Epithelial cell of proximal tubule (primary cell): ENCODE measurements around the gene UNC13B. TPM values are rescaled to one million over a fixed set of nuclear protein-coding genes. Genes with fewer than 3 reads are reported as not detected.
"Not testable (repeated sequence)": the region's sequence is repeated elsewhere in the genome, so short reads cannot be mapped to it uniquely, and the experiment has no call there.

ENCODE experiments used
- DNase-seq: peaks from one replicate; pipeline ENCODE4 v3.0.0-alpha.2; 2011; ENCODE audit warnings: low read depth
- H3K4me3 ChIP-seq: 2 replicates; pipeline ENCODE4 v1.5.1; 2011; ENCODE audit warnings: low read depth, mild to moderate bottlenecking, low read length
- total RNA-seq: library from RNA; depleted of rRNA; stranded (reverse); fragments of >200 nt; gene quantifications from 2 replicates; pipeline ENCODE4 v1.2.3, GENCODE V29; 2015
- TF ChIP-seq, protein P1 (sequence below): conservative IDR thresholded peaks from 2 replicates; pipeline ENCODE4 v1.5.1; 2012; ENCODE audit warnings: low read depth, mild to moderate bottlenecking, low read length

UNC13B gene
- total RNA-seq, 1 donor from 2014 or later = 19.6 TPM

DNA sequence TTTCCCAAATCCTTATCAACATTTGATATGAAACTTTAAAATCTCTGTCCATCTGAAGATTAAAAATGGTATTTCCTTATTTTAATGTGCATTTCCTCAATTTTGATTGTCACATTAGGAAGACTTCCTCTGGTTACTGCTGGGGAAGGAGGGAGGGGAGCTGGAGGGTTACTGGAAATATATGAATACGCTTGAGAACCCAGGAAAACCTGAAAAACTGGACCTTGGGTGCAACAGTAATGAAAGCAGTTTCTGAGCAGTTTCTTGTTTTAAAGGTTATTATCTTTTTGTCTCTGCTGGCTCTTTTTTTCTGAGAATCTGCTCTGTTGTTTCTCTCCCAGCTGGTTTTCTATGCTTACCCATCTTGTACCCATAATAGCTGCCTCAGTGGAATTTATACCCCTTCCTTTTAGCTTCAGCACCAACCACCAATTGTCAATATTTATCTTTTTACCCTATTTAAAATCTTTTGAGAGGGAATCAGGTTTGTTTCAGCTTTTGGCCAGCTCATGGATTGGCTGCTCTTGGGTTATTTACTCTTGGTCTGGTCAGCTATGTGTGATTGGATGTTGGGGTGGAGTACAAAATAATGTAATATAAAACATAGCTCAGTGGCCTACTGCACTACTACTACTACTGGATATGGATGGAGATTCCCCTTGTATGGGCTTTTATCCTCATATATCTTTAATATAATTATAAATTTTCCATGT is 67.4 kb downstream of the UNC13B start:
- H3K4me3 ChIP-seq = no peak overlapping the region
- DNase-seq = no peak
- TF ChIP-seq, protein P1, sequence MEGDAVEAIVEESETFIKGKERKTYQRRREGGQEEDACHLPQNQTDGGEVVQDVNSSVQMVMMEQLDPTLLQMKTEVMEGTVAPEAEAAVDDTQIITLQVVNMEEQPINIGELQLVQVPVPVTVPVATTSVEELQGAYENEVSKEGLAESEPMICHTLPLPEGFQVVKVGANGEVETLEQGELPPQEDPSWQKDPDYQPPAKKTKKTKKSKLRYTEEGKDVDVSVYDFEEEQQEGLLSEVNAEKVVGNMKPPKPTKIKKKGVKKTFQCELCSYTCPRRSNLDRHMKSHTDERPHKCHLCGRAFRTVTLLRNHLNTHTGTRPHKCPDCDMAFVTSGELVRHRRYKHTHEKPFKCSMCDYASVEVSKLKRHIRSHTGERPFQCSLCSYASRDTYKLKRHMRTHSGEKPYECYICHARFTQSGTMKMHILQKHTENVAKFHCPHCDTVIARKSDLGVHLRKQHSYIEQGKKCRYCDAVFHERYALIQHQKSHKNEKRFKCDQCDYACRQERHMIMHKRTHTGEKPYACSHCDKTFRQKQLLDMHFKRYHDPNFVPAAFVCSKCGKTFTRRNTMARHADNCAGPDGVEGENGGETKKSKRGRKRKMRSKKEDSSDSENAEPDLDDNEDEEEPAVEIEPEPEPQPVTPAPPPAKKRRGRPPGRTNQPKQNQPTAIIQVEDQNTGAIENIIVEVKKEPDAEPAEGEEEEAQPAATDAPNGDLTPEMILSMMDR = no peak

DNA sequence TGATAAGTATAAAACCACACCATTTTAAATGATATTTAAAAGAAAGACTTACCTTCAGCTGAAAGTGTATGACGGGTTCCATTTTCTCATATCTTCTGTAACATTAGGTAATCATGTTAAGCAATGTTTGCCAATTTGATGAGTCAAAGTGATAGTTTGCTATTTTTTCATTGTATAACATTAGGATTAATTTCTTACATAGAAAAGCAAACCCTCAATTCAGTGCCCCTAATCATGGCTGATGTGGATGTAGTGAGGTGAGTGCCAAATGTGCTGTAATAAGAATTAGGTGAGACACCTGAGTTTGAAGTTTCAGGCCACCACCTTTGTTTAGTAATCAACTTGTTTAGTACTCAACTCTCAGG is 68.0 kb downstream of the UNC13B start:
- TF ChIP-seq, protein P1 = no peak
- DNase-seq = no peak
- no peak overlapping the region for H3K4me3 ChIP-seq

DNA sequence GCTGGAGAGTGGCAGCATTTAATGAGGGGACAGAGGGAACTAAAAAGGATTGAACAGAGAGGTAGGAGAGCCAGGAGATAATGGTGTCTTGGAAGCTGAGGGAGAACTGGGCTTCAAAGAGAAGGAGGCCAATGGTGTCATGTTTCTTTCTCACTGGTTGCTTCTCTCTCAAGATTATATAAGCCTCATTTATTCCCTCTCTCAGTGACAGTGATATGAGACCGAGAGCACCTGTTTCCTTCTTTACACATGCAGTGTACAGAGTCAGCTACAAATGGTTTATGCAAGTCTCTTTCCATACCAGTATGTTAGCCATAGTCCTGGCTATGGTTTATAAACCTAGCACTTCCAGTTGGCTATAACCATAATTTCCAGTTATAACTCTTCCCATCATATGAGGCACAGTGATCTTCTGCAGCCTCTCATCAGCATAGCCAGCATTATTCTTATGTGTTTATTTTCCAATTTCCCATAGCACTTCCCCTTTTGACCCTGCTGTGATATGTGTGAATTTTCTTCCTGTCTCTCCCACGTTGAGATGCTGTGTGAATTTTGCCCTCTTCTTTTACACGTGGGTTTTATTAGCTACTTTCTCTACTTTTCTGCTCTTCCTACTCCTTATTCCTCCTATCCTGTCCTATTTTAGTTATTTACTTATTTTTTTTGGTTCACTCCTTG is 71.2 kb downstream of the UNC13B start:
- TF ChIP-seq, protein P1 = no peak
- DNase-seq = no peak
- H3K4me3 ChIP-seq = no peak overlapping the region

DNA sequence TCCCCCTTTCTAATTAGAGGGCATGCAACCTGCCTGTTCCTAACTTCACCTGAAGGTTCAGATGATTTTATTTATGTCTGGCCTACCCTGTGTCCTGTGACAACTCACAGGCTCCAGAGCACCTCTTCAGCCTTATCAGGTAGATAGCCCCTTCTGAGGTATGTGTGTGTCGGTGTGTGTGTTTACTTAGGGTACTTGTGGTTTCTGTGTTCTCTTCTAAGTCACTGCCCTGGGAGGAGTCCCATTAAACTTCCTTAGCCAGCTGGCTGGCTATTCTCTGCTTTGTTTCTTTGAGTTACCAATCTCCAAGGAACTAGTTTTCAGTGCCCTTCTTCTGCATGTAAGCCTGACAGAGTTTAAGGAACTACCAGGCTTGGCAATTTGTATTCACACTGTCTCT is 74.9 kb downstream of the UNC13B start:
- no peak for DNase-seq
- no peak overlapping the region for H3K4me3 ChIP-seq
- TF ChIP-seq, protein P1 = no peak

DNA sequence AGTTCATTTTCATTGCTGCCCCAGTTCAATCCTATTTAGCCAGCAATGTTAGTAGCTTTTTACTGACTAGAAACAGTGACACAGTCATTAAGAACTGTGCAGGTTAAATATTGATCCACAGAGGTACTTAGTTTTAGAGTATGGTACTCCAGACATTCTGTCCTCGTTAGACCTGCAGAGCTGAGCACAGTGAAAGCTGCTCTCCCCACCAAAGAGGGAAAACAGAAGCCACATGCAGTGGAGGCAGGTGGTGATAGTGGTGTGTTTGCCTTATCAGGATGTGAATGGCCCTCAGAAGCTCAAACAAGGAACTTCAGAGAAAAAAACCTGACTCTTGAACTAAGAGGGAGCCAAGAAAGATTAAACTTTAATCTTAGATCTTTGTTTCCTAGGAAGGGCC is 75.5 kb downstream of the UNC13B start:
- no peak overlapping the region for H3K4me3 ChIP-seq
- TF ChIP-seq, protein P1 = no peak
- no peak for DNase-seq

DNA sequence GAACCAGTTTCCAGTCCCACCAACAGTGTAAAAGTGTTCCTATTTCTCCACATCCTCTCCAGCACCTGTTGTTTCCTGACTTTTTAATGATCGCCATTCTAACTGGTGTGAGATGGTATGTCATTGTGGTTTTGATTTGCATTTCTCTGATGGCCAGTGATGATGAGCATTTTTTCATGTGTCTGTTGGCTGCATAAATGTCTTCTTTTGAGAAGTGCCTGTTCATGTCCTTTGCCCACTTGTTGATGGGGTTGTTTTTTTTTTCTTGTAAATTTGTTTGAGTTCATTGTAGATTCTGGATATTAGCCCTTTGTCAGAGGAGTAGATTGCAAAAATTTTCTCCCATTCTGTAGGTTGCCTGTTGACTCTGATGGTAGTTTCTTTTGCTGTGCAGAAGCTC is 84.1 kb downstream of the UNC13B start:
- DNase-seq = not testable (repeated sequence)

DNA sequence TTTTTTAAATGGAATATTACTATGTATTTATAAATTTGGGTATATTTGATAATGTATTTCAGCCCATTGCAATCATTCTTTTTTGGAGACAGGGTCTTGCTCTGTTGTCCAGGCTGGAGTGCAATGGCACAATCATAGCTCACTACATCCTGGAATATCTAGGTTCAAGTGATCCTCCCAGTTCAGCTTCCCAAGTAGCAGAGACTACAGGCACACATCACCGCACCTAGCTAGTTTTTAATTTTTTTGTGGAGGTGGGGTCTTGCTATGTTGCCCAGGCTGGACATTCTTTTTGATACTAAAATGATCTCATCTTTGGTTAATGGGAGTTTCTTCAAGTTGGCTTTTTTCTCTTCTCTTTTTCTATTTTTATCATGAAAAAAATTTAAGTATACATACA is 91.3 kb downstream of the UNC13B start:
- TF ChIP-seq, protein P1 = no peak
- no peak for DNase-seq
- no peak overlapping the region for H3K4me3 ChIP-seq

More for the DNA sequence above, 84.1 kb downstream of the UNC13B start:
- H3K4me3 ChIP-seq = not testable (repeated sequence)
